SK-N-SH treated with all-trans-retinoic acid at 6 μM for 48 hours (cell line): Measurements from ENCODE around the gene HIPK1.

Source experiments
- ARNTL ChIP-seq: fragments of 450-650 bp; formaldehyde crosslinking; IDR thresholded peaks from 2 replicates; pipeline ENCODE4 v1.5.0; 2020; ENCODE audit warnings: low read depth, mild to moderate bottlenecking, moderate library complexity, borderline replicate concordance
- PATZ1 ChIP-seq: fragments of 250-450 bp; sonication (Bioruptor Pico); IDR thresholded peaks from 2 replicates; pipeline ENCODE4 v1.8.0; 2020; ENCODE audit warnings: mild to moderate bottlenecking, moderate library complexity, borderline replicate concordance
- ZFP30 ChIP-seq: fragments of 450-650 bp; formaldehyde crosslinking; IDR thresholded peaks from 2 replicates; pipeline ENCODE4 v1.5.0; 2022; ENCODE audit warnings: mild to moderate bottlenecking, moderate library complexity
- ZNF70 ChIP-seq: fragments of 450-650 bp; formaldehyde crosslinking; IDR thresholded peaks from 2 replicates; pipeline ENCODE4 v1.5.0; 2020; ENCODE audit warnings: mild to moderate bottlenecking, moderate library complexity
- ZNF8 ChIP-seq: fragments of 450-650 bp; formaldehyde crosslinking; IDR thresholded peaks from 2 replicates; pipeline ENCODE4 v1.5.0; 2020; ENCODE audit warnings: mild to moderate bottlenecking, moderate library complexity

- TF ChIP-seq ARNTL (CRISPR knock-in tag) (no peak), PATZ1 (CRISPR knock-in tag) (no peak), ZFP30 (CRISPR knock-in tag) (no peak), ZNF70 (CRISPR knock-in tag) (no peak), ZNF8 (CRISPR knock-in tag) (no peak)
These were observed 17.0 kb downstream of the HIPK1 start for GRCh38 chr1:113946112-113946511.
